ENCODE data around the gene ABLIM1. TPM values are rescaled to one million over a fixed set of nuclear protein-coding genes. Genes with fewer than 3 reads are reported as not detected.
A peak's percentile ranks its signal among the peaks of the same experiment; 100 is the strongest.

The ABLIM1 gene
- total RNA-seq, 1 donor from 2014 or later: 87.7 TPM

- DNase-seq (ENCODE audit: low spot score in 2 of 2): peak; percentile 51 to 81
- TF ChIP-seq CTCF (IDR thresholded peaks at IDR 0.05): no peak
- Histone ChIP-seq H3K36me3 (no peaks in the 10 kb centered on the region), H3K9me3 (no peaks in the 10 kb centered on the region), H3K27me3 (no peaks in the 10 kb centered on the region), H3K27ac (peak overlapping the region; percentile 56 to 63), H3K4me3 (no peak overlapping the region), H3K4me1 (no peaks in the 10 kb centered on the region)
- intact Hi-C loops (cut with DNase I): no loop called here
Measured at GRCh38 chr10:114541081-114541796, 116.8 kb downstream of the ABLIM1 start.

DNA sequence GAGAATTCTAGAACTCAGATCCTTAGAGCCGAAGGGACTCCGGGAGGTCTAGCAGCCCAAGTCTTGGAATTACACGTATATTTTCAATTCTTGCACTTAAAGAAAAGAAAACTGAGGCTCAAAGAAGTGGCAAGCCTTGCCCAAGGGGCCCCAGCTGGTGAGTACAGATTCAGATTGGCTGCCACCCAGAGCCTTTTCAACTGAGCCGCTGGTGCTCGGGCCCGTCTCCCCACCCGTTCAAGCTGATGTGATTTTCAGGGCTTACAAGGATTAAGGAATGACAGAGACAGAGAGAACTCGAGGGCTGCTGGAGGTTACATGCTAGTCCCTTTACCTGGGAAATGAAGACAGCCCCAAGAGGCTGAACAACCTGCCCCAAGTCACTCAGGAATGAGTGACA, 117.8 kb downstream of the ABLIM1 start:
- DNase-seq (ENCODE audit: low spot score in 2 of 2): no peak
- Histone ChIP-seq H3K36me3 (no peaks in the 10 kb centered on the region), H3K27ac (no peak overlapping the region), H3K27me3 (no peaks in the 10 kb centered on the region), H3K4me3 (no peak overlapping the region), H3K4me1 (no peaks in the 10 kb centered on the region), H3K9me3 (no peaks in the 10 kb centered on the region)
- intact Hi-C loops (cut with DNase I): no loop called here
- no peak for TF ChIP-seq CTCF (IDR thresholded peaks at IDR 0.05)

DNA sequence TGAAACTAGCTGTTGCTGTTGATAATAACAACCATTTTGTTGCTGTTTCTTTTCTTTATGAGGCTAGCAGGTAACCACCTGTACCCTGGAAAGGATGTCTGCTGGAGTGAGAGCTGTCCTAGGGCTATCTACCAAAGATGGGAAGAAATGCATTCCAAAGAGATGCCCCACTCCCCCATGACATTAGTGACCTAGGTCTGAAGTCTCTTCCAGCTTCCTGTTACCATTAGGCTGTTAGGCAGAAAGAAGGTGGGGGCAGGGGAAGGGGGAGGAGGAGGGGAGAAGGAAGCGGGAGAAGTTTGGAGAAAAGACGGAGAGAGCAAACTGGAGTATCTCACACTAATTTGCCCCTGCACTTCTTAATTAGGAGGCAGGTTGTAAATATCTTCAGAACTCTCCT, 118.5 kb downstream of the ABLIM1 start:
- DNase-seq (ENCODE audit: low spot score in 2 of 2): no peak
- intact Hi-C loops (cut with DNase I): no loop called here
- Histone ChIP-seq H3K27ac (no peak overlapping the region), H3K36me3 (no peaks in the 10 kb centered on the region), H3K4me1 (no peaks in the 10 kb centered on the region), H3K4me3 (no peak overlapping the region), H3K9me3 (no peaks in the 10 kb centered on the region), H3K27me3 (no peaks in the 10 kb centered on the region)
- TF ChIP-seq CTCF (IDR thresholded peaks at IDR 0.05): no peak

GRCh38 chr10:114538181-114538906, 119.7 kb downstream of the ABLIM1 start:
- Histone ChIP-seq H3K9me3 (no peaks in the 10 kb centered on the region), H3K27me3 (no peaks in the 10 kb centered on the region), H3K27ac (no peak overlapping the region), H3K36me3 (no peaks in the 10 kb centered on the region), H3K4me3 (no peak overlapping the region), H3K4me1 (no peaks in the 10 kb centered on the region)
- DNase-seq (ENCODE audit: low spot score in 2 of 2): no peak
- intact Hi-C loops (cut with DNase I): no loop called here
- TF ChIP-seq CTCF (IDR thresholded peaks at IDR 0.05): no peak

DNA sequence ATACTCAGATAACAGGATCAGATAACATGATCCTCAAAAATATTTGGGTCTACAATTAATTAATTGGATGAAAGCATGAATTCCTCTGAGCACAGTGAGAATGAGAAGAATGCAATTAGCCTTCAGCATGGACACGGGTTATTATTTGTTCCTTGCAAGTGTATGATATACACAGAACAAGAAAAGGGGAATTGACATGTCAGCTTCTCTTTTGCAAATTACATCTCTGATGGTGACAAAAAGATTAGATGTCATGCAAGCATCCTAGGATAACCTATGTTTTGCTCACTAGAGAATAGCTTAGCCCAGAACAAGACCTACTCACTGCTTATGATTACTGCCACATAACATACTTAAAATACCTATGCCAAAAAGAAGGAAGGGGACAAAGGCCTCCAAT, 120.3 kb downstream of the ABLIM1 start:
- intact Hi-C loops (cut with DNase I): no loop called here
- H3K36me3 ChIP-seq: no peaks in the 10 kb centered on the region
- H3K27ac ChIP-seq: no peak overlapping the region
- H3K9me3 ChIP-seq: no peaks in the 10 kb centered on the region
- TF ChIP-seq CTCF (IDR thresholded peaks at IDR 0.05): no peak
- no peak overlapping the region for H3K4me3 ChIP-seq
- no peak for DNase-seq (ENCODE audit: low spot score in 2 of 2)
- H3K4me1 ChIP-seq: no peaks in the 10 kb centered on the region
- no peaks in the 10 kb centered on the region for H3K27me3 ChIP-seq

Data from ascending aorta (tissue), 2 donors.